ENCODE data around the gene TMEM191B.
"Not testable (repeated sequence)": the region's sequence is repeated elsewhere in the genome, so short reads cannot be mapped to it uniquely, and the experiment has no call there.

TMEM191B gene

GRCh38 chr22:18554280-18555256 is 27.0 kb downstream of the TMEM191B start:
- DNase-seq (ENCODE audit: low read depth in 2 of 2, low spot score in 1 of 2), result not testable (repeated sequence)

DNA sequence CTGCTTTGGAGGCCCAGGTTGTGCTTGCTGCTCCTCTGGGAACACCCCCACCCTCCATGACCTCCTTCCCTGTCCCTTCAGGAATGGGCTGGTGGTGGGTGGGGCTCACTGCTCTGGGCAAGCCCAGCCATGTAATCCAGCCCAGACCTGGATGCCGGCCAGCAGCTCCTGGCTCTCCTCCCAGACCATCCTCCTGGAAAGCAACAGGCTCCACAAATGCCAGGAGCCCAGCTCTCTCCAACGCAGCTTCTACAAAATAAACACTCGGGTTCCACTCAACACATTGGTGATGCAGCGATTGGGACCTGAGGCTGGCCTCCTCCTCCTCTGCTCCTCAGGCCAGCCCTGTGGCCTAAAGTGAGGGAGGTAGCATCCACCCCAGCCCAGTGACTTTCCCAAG is 30.9 kb downstream of the TMEM191B start:
- not testable (repeated sequence) for DNase-seq (ENCODE audit: low read depth in 2 of 2, low spot score in 1 of 2)

GRCh38 chr22:18558939-18559338 is 31.3 kb downstream of the TMEM191B start:
- DNase-seq (ENCODE audit: low read depth in 2 of 2, low spot score in 1 of 2), result not testable (repeated sequence)

DNA sequence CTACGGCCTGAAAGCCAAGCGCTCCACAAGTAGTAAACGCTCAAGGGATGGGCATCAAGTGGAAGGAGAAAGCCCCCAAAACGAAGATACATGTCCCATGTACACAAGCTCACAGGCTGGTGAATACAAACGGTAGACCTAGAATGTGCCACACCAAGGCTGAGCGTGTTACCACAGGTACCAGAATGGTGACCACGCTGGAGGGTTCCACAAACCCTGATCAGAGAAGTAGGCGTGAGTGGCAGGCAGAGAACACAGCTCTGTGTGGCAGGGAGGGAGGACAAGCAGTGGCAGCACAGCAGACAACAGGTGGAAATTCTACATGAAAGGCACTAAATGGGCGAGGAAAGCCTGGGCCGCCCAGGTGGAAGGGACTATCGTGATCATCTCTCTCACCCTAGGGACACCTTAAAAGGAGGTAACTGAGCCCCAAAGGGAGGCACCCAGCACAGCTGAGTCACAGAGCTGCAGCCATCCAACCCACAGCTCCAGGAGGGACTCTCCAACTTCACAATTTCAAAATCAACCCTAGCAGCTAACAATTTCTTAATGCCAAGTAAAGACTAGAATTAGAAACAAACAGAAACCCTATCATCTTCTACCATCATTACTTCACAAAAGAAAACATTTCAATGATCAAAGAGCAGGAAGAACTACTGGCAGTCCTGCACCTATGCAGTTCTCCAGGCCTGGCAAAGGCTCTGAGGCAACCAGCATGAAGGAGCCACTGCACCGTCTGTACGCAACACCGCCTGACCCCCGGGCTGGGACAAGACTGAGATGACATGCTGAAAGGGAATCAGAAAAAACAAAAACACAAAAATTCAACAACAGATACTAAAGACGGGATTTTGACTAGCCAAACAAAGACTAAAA is 32.7 kb downstream of the TMEM191B start:
- not testable (repeated sequence) for DNase-seq (ENCODE audit: low read depth in 2 of 2, low spot score in 1 of 2)

DNA sequence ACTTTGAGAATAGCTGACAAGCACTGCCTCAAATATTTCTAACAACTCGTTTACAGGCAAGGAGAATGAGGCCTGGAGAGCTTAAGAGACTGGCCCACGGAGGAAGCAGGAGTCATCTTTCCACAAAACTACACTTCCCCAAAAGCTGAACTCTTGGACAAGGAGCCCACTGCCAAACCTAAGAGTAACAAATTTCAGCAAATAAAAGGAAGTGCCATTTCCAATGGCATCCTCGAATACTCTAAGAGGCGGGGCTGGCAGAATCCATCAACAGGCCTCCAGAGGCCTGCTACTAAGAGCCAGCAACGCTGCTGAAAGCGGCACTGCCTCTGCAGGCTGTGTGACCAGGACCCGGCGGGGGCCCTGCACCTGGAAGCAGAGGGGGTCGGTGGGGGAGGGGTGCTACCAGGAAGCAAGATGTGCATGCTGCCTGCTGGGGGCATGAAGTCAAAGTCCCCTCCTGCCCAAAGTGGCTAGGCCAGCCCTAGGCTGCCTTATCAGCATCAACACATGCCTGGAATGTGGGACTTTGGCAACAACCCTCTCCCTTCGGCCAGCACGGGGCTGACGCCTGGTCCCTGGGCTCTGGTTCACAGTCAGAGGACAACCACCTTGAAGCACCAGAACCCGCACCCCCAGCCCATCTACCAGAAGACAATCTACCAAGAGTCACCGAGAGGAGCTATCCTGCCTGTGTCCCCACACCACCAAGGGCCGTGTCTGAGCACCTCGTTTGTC is 43.1 kb downstream of the TMEM191B start:
- DNase-seq (ENCODE audit: low read depth in 2 of 2, low spot score in 1 of 2), result not testable (repeated sequence)

GRCh38 chr22:18573483-18574164 is 46.0 kb downstream of the TMEM191B start:
- DNase-seq (ENCODE audit: low read depth in 2 of 2, low spot score in 1 of 2), result not testable (repeated sequence)

DNA sequence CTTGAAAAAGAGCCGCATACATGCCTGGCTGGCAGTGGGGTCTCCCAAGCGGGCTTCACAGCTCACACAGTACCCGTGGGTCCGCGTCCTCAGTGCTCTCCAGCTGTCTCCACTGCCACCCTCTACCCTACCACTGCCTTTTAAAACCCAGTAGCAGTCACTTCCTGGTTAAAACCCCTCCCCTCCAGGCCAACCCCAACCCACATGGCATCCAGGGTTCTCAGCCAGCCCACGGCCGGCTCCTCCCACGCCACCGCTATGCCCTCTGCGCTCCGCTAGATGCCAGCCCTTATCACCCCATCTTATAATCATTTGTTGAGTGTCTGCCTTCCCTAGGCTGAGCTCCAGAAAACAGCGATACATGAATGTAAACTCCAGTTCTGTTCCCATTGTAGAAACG is 47.0 kb downstream of the TMEM191B start:
- not testable (repeated sequence) for DNase-seq (ENCODE audit: low read depth in 2 of 2, low spot score in 1 of 2)

- not testable (repeated sequence) for DNase-seq (ENCODE audit: low read depth in 2 of 2, low spot score in 1 of 2)
Measured at GRCh38 chr22:18575686-18576085, 48.1 kb downstream of the TMEM191B start.

- DNase-seq (ENCODE audit: low read depth in 2 of 2, low spot score in 1 of 2), result not testable (repeated sequence)
Measured at GRCh38 chr22:18577090-18577818, 49.7 kb downstream of the TMEM191B start.

- DNase-seq (ENCODE audit: low read depth in 2 of 2, low spot score in 1 of 2), result not testable (repeated sequence)
Measured at GRCh38 chr22:18577847-18578246, 50.2 kb downstream of the TMEM191B start.

Measured in stimulated activated CD8-positive, alpha-beta memory T cell treated with anti-CD3 and anti-CD28 coated beads, Interleukin-4, amount 100 ng/mL, for 4 hours (primary cell).